Lower lobe of right lung (tissue), 2 donors: ENCODE results near the gene NR3C1. TPM values are rescaled to one million over a fixed set of nuclear protein-coding genes. Genes with fewer than 3 reads are reported as not detected.

Experiments
- ATAC-seq, 2 donors: fragments of 200-7000 bp; cut with Tn5 transposase; one replicate each; pipeline ENCODE4 v1.9.1; 2020 to 2022; ENCODE audit warnings: mild to moderate bottlenecking in 2 of 2, moderate library complexity in 2 of 2
- DNase-seq: peaks from one replicate; pipeline ENCODE4 v3.0.0-alpha.2; 2020
- H3K27ac ChIP-seq: fragments of 200-600 bp; one replicate; pipeline ENCODE4 v1.8.0; 2022
- H3K27me3 ChIP-seq: fragments of 200-600 bp; one replicate; pipeline ENCODE4 v1.8.0; 2022; ENCODE audit warnings: low read depth
- H3K36me3 ChIP-seq: fragments of 200-600 bp; one replicate; pipeline ENCODE4 v1.8.0; 2022; ENCODE audit warnings: mild to moderate bottlenecking
- H3K4me1 ChIP-seq: fragments of 200-600 bp; one replicate; pipeline ENCODE4 v1.8.0; 2022
- H3K4me3 ChIP-seq: fragments of 200-600 bp; one replicate; pipeline ENCODE4 v1.8.0; 2022; ENCODE audit warnings: mild to moderate bottlenecking
- H3K9me3 ChIP-seq: fragments of 200-600 bp; one replicate; pipeline ENCODE4 v1.8.0; 2022
- intact Hi-C: fragments of 100-400 bp; cut with DNase I; formaldehyde crosslinking; loops from one replicate; pipeline ENCODE4 v1.11.0; 2022
- total RNA-seq: library from RNA; stranded (reverse); fragmentation: NEBNext Ultra II Directional; extraction: Animal tissue kit (Norgen Biotek cat#: 25700); gene quantifications from one replicate; pipeline ENCODE4 v1.2.1, GENCODE V29; 2021
- TF ChIP-seq, protein P1 (sequence below): fragments of 200-600 bp; IDR thresholded peaks from one replicate; pipeline ENCODE4 v1.8.0; 2022; ENCODE audit warnings: antibody characterized with exemption, mild to moderate bottlenecking
- donor health status: DM: no; HTN: yes; CAD: no; lungs with severe emphysema.

Gene NR3C1
- total RNA-seq, 1 donor from 2014 or later: 110 TPM

DNA sequence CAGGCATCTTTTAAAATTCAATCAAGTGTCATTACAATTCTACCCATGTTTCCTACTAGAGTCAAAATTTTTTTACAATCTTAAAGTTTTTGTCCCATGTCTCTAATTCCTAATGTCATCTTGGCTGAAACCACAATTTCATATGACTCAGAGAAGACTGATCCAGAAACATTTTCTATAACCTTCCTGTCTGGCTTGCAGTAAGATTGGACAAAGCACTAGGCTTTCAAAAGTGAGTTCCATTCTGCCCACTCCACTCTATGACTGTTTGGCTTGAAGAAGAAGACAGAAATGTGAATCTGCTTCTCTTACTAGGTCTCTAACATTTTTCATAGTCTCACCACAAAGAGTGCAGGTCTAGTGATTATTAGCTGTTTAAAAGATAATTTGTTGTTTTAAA, 88.8 kb downstream of the NR3C1 start:
- Histone ChIP-seq H3K27me3 (no peaks in the 10 kb centered on the region), H3K36me3 (peaks cover 29% of the 10 kb centered on the region), H3K4me1 (peaks cover 59% of the 10 kb centered on the region), H3K27ac (no peak overlapping the region), H3K4me3 (no peak overlapping the region), H3K9me3 (no peaks in the 10 kb centered on the region)
- DNase-seq (no peak), ATAC-seq (peak in 1 of 2 donors; percentile 32)
- intact Hi-C loops: no loop called here
- TF ChIP-seq, protein P1, sequence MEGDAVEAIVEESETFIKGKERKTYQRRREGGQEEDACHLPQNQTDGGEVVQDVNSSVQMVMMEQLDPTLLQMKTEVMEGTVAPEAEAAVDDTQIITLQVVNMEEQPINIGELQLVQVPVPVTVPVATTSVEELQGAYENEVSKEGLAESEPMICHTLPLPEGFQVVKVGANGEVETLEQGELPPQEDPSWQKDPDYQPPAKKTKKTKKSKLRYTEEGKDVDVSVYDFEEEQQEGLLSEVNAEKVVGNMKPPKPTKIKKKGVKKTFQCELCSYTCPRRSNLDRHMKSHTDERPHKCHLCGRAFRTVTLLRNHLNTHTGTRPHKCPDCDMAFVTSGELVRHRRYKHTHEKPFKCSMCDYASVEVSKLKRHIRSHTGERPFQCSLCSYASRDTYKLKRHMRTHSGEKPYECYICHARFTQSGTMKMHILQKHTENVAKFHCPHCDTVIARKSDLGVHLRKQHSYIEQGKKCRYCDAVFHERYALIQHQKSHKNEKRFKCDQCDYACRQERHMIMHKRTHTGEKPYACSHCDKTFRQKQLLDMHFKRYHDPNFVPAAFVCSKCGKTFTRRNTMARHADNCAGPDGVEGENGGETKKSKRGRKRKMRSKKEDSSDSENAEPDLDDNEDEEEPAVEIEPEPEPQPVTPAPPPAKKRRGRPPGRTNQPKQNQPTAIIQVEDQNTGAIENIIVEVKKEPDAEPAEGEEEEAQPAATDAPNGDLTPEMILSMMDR: no peak

DNA sequence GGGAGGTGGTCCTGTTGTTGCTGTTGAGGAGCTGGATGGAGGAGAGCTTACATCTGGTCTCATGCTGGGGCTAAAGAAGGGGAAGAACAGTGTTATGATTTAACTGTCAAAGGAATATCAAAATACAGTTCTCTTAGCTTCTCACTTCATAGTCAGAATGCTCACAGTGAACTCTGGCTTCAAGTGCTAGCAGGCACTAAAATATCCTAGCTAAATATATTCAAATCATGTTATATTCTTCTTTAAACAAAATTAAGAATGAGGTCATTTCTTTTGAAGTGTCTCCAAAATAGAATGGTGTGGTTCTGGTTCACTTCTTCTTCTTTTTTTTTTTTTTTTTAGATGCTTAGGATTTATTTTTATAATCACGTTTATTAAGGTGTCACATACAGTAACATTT, 89.4 kb downstream of the NR3C1 start:
- no peak for ATAC-seq
- TF ChIP-seq, protein P1: no peak
- intact Hi-C loops: no loop called here
- no peaks in the 10 kb centered on the region for H3K27me3 ChIP-seq
- H3K4me3 ChIP-seq: no peak overlapping the region
- no peaks in the 10 kb centered on the region for H3K9me3 ChIP-seq
- peaks cover 53% of the 10 kb centered on the region for H3K4me1 ChIP-seq
- peaks cover 35% of the 10 kb centered on the region for H3K36me3 ChIP-seq
- no peak overlapping the region for H3K27ac ChIP-seq
- no peak for DNase-seq

DNA sequence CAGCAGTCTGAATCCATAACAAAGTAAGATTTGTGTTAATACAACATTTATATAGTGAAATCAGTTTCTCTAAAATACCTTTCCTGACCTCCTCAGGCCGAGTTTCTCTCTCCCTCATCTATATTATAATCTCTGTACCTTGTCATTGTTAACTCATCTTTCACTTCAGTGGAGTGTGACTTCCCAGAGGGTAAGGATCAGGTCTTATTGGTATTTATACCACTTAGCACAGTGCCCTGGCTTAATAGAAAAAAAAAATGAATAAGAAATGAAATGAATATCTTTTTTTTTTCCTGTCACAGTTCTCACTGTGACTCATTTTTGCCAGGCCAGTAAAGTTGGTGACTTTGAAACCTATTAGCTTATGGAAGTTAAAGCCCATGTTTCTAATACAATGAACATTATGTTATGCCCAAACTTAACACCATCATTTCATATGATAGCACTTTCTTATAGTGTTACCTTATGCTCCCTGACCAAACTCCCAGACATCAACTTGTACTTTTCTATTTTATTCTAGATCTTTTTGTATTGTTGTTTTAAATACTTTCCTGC, 90.1 kb downstream of the NR3C1 start:
- TF ChIP-seq, protein P1: no peak
- H3K27me3 ChIP-seq: no peaks in the 10 kb centered on the region
- H3K27ac ChIP-seq: no peak overlapping the region

DNA sequence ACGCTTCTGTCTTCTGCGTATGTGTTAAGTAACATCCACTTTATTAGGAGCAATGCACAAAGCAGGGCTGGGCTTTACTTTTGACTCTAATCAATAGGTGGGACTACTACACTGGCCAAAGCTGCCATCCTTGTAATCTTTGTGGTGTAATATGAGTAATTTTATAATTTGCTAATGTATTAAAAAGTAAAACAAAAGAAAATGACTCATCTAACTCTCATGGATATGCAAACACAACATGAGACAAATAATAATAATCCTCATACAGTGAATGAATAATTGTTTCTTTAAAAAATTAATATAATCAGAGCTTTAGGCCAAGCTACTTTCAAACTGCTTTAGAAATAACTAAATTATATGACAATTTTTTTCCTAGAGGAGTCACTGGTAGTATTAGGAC, 90.7 kb downstream of the NR3C1 start:
- Histone ChIP-seq H3K4me3 (no peak overlapping the region), H3K27me3 (no peaks in the 10 kb centered on the region), H3K36me3 (peaks cover 45% of the 10 kb centered on the region), H3K9me3 (no peaks in the 10 kb centered on the region), H3K4me1 (peaks cover 42% of the 10 kb centered on the region), H3K27ac (no peak overlapping the region)
- TF ChIP-seq, protein P1: no peak
- intact Hi-C loops: no loop called here
- no peak for ATAC-seq
- no peak for DNase-seq

More for the DNA sequence above, 90.1 kb downstream of the NR3C1 start:
- peaks cover 42% of the 10 kb centered on the region for H3K36me3 ChIP-seq
- no peak overlapping the region for H3K4me3 ChIP-seq
- H3K9me3 ChIP-seq: no peaks in the 10 kb centered on the region
- intact Hi-C loops: no loop called here
- no peak for ATAC-seq
- no peak for DNase-seq
- peaks cover 47% of the 10 kb centered on the region for H3K4me1 ChIP-seq

DNA sequence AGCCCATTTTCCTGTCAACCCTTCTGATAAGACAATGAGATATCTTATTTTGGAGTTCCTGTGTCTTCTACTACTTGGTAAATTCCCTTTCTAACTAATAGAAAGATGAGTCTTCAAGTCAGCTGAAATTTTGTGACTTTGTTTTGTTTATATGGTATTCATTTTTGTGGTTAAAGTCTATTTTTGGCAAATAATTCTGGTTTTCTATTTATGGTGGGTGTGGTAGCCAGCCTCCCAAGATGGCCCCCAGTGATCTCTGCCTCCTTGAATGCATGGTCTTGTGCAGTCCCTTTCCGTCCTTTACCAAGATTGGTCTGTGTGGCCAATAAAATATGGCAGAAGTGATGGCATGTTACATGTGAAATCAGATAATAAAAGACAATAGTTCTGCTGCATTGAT, 91.5 kb downstream of the NR3C1 start:
- DNase-seq (no peak), ATAC-seq (no peak)
- Histone ChIP-seq H3K27ac (no peak overlapping the region), H3K36me3 (peaks cover 49% of the 10 kb centered on the region), H3K9me3 (no peaks in the 10 kb centered on the region), H3K4me3 (no peak overlapping the region), H3K4me1 (peaks cover 33% of the 10 kb centered on the region), H3K27me3 (no peaks in the 10 kb centered on the region)
- intact Hi-C loops: no loop called here
- TF ChIP-seq, protein P1: no peak
